Osteoblast (primary cell): Measurements from ENCODE around the gene MRAP2. TPM values are rescaled to one million over a fixed set of nuclear protein-coding genes. Genes with fewer than 3 reads are reported as not detected.

ENCODE experiments used
- DNase-seq: peaks from one replicate; pipeline ENCODE4 v3.0.0; 2011; ENCODE audit warnings: low spot score, mixed read lengths; ENCODE audit not compliant: insufficient read length; ENCODE audit errors: missing footprints
- H2AFZ ChIP-seq: 2 replicates; pipeline ENCODE4 v1.6.0; 2011; ENCODE audit warnings: mild to moderate bottlenecking, low read length
- H3K27ac ChIP-seq: 2 replicates; pipeline ENCODE4 v1.5.1; 2011; ENCODE audit warnings: mild to moderate bottlenecking, low read depth, low read length, moderate library complexity
- H3K27me3 ChIP-seq: 2 replicates; pipeline ENCODE4 v1.6.0; 2012; ENCODE audit warnings: mild to moderate bottlenecking, control low read depth, inconsistent platforms, low read length, moderate library complexity; ENCODE audit not compliant: insufficient read depth
- H3K36me3 ChIP-seq: 2 replicates; pipeline ENCODE4 v1.5.1; 2011; ENCODE audit warnings: mild to moderate bottlenecking, low read length, control low read depth, moderate library complexity; ENCODE audit not compliant: insufficient read depth
- H3K4me1 ChIP-seq: 2 replicates; pipeline ENCODE4 v1.5.1; 2011; ENCODE audit warnings: mild to moderate bottlenecking, low read length, control low read depth, moderate library complexity; ENCODE audit not compliant: insufficient read depth
- H3K4me2 ChIP-seq: 2 replicates; pipeline ENCODE4 v1.6.0; 2011; ENCODE audit warnings: mild to moderate bottlenecking, low read length; ENCODE audit not compliant: insufficient read depth
- H3K4me3 ChIP-seq: fragments of 200-600 bp; sonication (generic); 3 replicates; pipeline ENCODE4 v1.5.1; 2012; ENCODE audit warnings: mild to moderate bottlenecking, low read length, inconsistent platforms; ENCODE audit not compliant: insufficient read depth
- H3K79me2 ChIP-seq: 2 replicates; pipeline ENCODE4 v1.6.0; 2012; ENCODE audit warnings: mild to moderate bottlenecking, low read length, control low read depth, inconsistent platforms; ENCODE audit not compliant: insufficient read depth
- H3K9me3 ChIP-seq: 2 replicates; pipeline ENCODE4 v1.5.1; 2011; ENCODE audit warnings: low read depth, low read length, control low read depth
- H4K20me1 ChIP-seq: 2 replicates; pipeline ENCODE4 v1.6.0; 2012; ENCODE audit warnings: mild to moderate bottlenecking, low read length, control low read depth; ENCODE audit not compliant: insufficient read depth
- total RNA-seq: library from RNA; depleted of rRNA; stranded (reverse); fragments of >200 nt; gene quantifications from 2 replicates; pipeline ENCODE4 v1.2.3, GENCODE V29; 2012
- TF ChIP-seq, protein P1 (sequence below): IDR thresholded peaks from 2 replicates; pipeline ENCODE4 v1.5.1; 2011; ENCODE audit warnings: mild to moderate bottlenecking, low read depth, low read length, moderate library complexity; ENCODE audit errors: extremely low read depth

Gene MRAP2
- total RNA-seq, 1 donor: 5.1 TPM

DNA sequence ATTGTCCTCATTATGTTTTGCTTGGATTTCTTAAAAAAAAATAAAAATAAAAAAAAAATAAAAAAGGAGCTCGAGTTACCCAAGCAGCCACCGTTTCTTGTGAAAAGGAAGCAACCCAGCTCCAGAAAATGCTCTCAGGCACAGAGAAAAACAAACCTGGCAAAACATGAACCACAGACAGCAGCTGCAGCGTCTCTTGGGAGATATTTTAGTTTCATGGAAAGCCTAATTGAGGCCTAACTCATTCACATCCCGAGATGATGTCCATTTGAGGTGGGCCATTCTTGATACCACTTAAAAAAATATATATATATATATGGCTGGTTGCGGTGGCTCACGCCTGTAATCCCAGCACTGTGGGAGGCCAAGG lies 13.7 kb upstream of the MRAP2 start:
- H3K27ac ChIP-seq: no peak overlapping the region
- H3K36me3 ChIP-seq: no peaks in the 10 kb centered on the region
- TF ChIP-seq, protein P1, sequence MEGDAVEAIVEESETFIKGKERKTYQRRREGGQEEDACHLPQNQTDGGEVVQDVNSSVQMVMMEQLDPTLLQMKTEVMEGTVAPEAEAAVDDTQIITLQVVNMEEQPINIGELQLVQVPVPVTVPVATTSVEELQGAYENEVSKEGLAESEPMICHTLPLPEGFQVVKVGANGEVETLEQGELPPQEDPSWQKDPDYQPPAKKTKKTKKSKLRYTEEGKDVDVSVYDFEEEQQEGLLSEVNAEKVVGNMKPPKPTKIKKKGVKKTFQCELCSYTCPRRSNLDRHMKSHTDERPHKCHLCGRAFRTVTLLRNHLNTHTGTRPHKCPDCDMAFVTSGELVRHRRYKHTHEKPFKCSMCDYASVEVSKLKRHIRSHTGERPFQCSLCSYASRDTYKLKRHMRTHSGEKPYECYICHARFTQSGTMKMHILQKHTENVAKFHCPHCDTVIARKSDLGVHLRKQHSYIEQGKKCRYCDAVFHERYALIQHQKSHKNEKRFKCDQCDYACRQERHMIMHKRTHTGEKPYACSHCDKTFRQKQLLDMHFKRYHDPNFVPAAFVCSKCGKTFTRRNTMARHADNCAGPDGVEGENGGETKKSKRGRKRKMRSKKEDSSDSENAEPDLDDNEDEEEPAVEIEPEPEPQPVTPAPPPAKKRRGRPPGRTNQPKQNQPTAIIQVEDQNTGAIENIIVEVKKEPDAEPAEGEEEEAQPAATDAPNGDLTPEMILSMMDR: no peak
- no peaks in the 10 kb centered on the region for H3K9me3 ChIP-seq
- no peaks in the 10 kb centered on the region for H3K27me3 ChIP-seq
- H2AFZ ChIP-seq: no peak overlapping the region
- H3K79me2 ChIP-seq: no peaks in the 10 kb centered on the region
- H3K4me3 ChIP-seq: no peak overlapping the region
- no peaks in the 10 kb centered on the region for H3K4me1 ChIP-seq
- H4K20me1 ChIP-seq: no peaks in the 10 kb centered on the region
- DNase-seq: no peak
- H3K4me2 ChIP-seq: peak overlapping the region; percentile 23

DNA sequence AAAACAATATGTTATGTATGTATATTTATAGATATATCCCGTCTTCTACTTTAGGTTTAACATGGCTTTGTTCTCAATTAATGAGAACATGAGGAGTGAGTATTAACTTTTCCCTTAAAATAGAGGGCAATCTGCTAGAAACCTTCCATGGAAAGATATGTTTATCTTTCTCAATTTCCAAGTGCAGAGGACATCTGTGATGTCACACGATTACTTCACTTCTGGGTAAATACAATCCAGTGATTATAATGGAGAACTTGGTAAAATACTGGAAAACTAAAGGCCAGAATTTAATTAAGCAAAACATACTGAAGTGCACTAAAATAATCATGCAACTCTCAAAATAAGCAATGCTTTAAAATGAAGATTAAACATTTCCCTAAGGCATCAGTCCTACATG lies 11.9 kb upstream of the MRAP2 start:
- no peaks in the 10 kb centered on the region for H4K20me1 ChIP-seq
- H3K27me3 ChIP-seq: no peaks in the 10 kb centered on the region
- TF ChIP-seq, protein P1: no peak
- H3K4me1 ChIP-seq: no peaks in the 10 kb centered on the region
- no peak overlapping the region for H3K4me3 ChIP-seq
- no peak overlapping the region for H3K27ac ChIP-seq
- no peaks in the 10 kb centered on the region for H3K79me2 ChIP-seq
- no peaks in the 10 kb centered on the region for H3K36me3 ChIP-seq
- no peak overlapping the region for H2AFZ ChIP-seq
- H3K9me3 ChIP-seq: no peaks in the 10 kb centered on the region
- no peak for DNase-seq
- H3K4me2 ChIP-seq: no peak overlapping the region

DNA sequence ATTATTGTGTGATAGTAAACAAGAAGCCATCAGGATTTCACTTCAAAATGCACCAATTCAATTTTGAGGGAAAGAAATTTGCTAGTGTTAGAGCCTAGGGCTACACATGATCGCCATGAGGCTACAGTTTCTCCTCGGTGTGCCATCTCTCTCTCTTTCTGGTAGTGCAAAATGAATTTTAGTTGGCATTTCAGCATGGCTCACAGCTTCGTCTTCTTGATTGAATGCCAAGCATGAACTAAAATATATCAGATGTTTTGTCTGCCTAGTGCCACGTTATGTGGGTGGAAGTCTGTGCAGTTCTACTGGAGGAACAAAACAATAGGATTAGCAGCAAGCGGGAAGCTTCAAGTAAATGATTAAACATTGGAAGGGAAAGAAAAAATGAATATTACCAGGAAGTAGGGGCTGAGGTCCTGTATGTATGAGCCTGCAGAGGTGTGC lies 6.8 kb upstream of the MRAP2 start:
- H4K20me1 ChIP-seq: no peaks in the 10 kb centered on the region
- peaks cover 10% of the 10 kb centered on the region for H3K4me1 ChIP-seq
- peak overlapping the region; percentile 29 for H3K4me2 ChIP-seq
- no peak overlapping the region for H3K27ac ChIP-seq
- peak overlapping the region; percentile 16 for H2AFZ ChIP-seq
- TF ChIP-seq, protein P1: no peak
- H3K79me2 ChIP-seq: no peaks in the 10 kb centered on the region
- H3K9me3 ChIP-seq: no peaks in the 10 kb centered on the region
- H3K36me3 ChIP-seq: no peaks in the 10 kb centered on the region
- DNase-seq: no peak
- no peaks in the 10 kb centered on the region for H3K27me3 ChIP-seq
- H3K4me3 ChIP-seq: no peak overlapping the region

DNA sequence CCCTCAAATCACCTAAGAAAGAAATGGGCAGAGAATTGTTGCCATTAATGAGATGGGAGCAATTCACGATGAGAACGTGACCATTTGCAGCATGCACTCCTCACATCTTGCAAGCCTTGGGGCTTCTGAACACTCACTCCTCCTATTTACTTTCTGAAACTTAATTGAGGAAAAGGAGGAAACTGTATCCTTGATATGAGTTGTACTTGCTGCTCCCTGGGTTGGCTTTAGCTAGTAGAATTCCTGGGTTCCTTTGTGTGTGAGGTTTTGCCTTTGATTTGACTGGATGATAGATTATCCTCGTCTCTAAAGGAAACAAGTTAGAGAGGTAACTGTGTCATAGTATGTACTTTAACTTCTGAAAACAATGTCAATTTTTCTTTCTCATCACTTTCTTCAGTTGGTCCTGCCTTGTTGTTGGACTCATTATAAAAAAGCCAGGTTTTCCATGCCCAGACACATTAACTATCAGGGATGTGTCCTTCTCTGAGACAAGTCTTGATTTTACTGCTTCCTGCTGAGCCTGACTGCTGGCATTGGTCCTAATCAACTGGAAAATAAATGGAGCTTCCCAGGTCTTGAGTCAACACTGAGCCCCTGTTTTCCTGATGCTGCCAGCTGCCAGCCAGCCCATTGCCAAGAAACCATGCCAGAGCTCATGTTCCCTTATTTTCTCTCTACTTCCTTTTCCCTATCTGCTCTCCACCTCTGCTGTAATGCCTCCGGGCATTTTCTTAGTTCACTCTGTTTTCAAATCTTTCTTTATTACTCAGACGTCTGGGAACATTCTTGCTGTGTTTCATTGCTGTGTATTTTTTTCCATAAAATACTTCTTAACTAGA lies 6.0 kb upstream of the MRAP2 start:
- H2AFZ ChIP-seq: peak overlapping the region; percentile 62

More for the DNA sequence above, 6.0 kb upstream of the MRAP2 start:
- H3K36me3 ChIP-seq: no peaks in the 10 kb centered on the region
- DNase-seq: peak; percentile 86
- H3K4me2 ChIP-seq: peak overlapping the region; percentile 54
- no peaks in the 10 kb centered on the region for H3K27me3 ChIP-seq
- H3K4me3 ChIP-seq: no peak overlapping the region
- H3K4me1 ChIP-seq: peaks cover 10% of the 10 kb centered on the region
- no peak overlapping the region for H3K27ac ChIP-seq
- H3K9me3 ChIP-seq: no peaks in the 10 kb centered on the region
- H4K20me1 ChIP-seq: no peaks in the 10 kb centered on the region
- H3K79me2 ChIP-seq: no peaks in the 10 kb centered on the region
- TF ChIP-seq, protein P1: no peak
